Activated B cell treated with CpG ODN at 0.5 μM for 24 hours (primary cell): ENCODE results near the gene DIAPH3. TPM values are rescaled to one million over a fixed set of nuclear protein-coding genes. Genes with fewer than 3 reads are reported as not detected.

Source experiments
- ATAC-seq: fragments of 200-7000 bp; cut with Tn5 transposase; one replicate; pipeline ENCODE4 v1.10.0; 2021; ENCODE audit warnings: low read depth, mild to moderate bottlenecking, moderate library complexity
- CTCF ChIA-PET: fragments of 350-600 bp; sonication (Branson Sonifier 250); formaldehyde crosslinking; loops from one replicate; lab custom pipeline; 2021; ENCODE audit warnings: antibody characterized with exemption; lab: Charles Lee
- POLR2A ChIA-PET: fragments of 350-600 bp; sonication (Branson Sonifier 250); formaldehyde crosslinking; loops from one replicate; lab custom pipeline; 2021; ENCODE audit warnings: antibody characterized with exemption; lab: Charles Lee
- DNase-seq: peaks from one replicate; pipeline ENCODE4 v3.0.0; 2022
- H3K27ac Mint-ChIP-seq: one replicate; pipeline ENCODE4 v1.8.0; 2020; ENCODE audit warnings: mixed read lengths
- H3K27me3 Mint-ChIP-seq: one replicate; pipeline ENCODE4 v1.8.0; 2021; ENCODE audit warnings: mixed read lengths
- H3K36me3 Mint-ChIP-seq: one replicate; pipeline ENCODE4 v1.8.0; 2021; ENCODE audit warnings: low read depth, mixed read lengths
- H3K4me1 Mint-ChIP-seq: one replicate; pipeline ENCODE4 v1.8.0; 2021; ENCODE audit warnings: mixed read lengths
- H3K4me3 Mint-ChIP-seq: one replicate; pipeline ENCODE4 v1.8.0; 2020; ENCODE audit warnings: mild to moderate bottlenecking, mixed read lengths
- H3K9me3 Mint-ChIP-seq: one replicate; pipeline ENCODE4 v1.8.0; 2020; ENCODE audit warnings: mixed read lengths
- CTCF ChIP-seq: fragments of 200-600 bp; IDR thresholded peaks from one replicate; pipeline ENCODE4 v1.8.0; 2022; ENCODE audit warnings: antibody characterized with exemption, mild to moderate bottlenecking
- intact Hi-C: fragments of 100-400 bp; cut with micrococcal nuclease; formaldehyde crosslinking; loops from one replicate; pipeline ENCODE4 v1.15.1; 2024
- total RNA-seq: library from RNA; stranded (reverse); gene quantifications from 2 replicates; pipeline ENCODE4 v1.2.3, GENCODE V29; 2022

DIAPH3 gene
- total RNA-seq, 1 donor from 2014 or later, result 0.38 TPM

GRCh38 chr13:60000081-60000480 is 163.6 kb downstream of the DIAPH3 start:
- no peak for TF ChIP-seq CTCF
- intact Hi-C loops, result no loop called here
- no peaks in the 10 kb centered on the region for H3K27me3 Mint-ChIP-seq
- no peak overlapping the region for H3K27ac Mint-ChIP-seq
- H3K9me3 Mint-ChIP-seq, result no peaks in the 10 kb centered on the region
- ChIA-PET CTCF (no interaction called here), POLR2A (no interaction called here)
- no peak for DNase-seq
- H3K4me1 Mint-ChIP-seq, result no peaks in the 10 kb centered on the region
- H3K36me3 Mint-ChIP-seq, result no peaks in the 10 kb centered on the region
- H3K4me3 Mint-ChIP-seq, result no peak overlapping the region
- ATAC-seq, result no peak

DNA sequence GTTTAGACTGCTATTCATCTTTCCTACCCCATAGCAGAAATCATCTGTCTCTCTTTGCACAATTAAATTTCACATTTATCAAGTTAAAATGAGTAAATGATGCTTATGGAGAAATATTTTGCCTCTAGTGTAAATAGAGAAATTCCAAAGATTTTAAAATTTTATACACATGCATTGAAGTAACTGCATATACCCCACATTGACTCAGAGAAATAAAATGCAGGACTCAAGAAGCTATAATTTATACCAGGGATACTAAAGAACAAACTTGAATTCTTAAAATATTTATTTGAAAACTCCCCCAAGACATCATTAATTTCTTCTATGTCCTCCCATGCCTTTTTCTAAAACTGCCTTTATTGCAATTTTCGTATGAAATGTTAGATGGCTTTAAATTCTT is 165.8 kb downstream of the DIAPH3 start:
- H3K4me3 Mint-ChIP-seq, result no peak overlapping the region
- no peak for DNase-seq
- no peaks in the 10 kb centered on the region for H3K27me3 Mint-ChIP-seq
- no peaks in the 10 kb centered on the region for H3K9me3 Mint-ChIP-seq
- H3K27ac Mint-ChIP-seq, result no peak overlapping the region
- intact Hi-C loops, result no loop called here
- ChIA-PET CTCF (no interaction called here), POLR2A (no interaction called here)
- no peaks in the 10 kb centered on the region for H3K36me3 Mint-ChIP-seq
- TF ChIP-seq CTCF, result no peak
- ATAC-seq, result no peak
- H3K4me1 Mint-ChIP-seq, result no peaks in the 10 kb centered on the region

GRCh38 chr13:59996461-59996980 is 167.2 kb downstream of the DIAPH3 start:
- intact Hi-C loops, result no loop called here
- no peak for TF ChIP-seq CTCF
- no peak for ATAC-seq
- H3K4me3 Mint-ChIP-seq, result no peak overlapping the region
- H3K4me1 Mint-ChIP-seq, result no peaks in the 10 kb centered on the region
- H3K27me3 Mint-ChIP-seq, result no peaks in the 10 kb centered on the region
- no peak for DNase-seq
- H3K27ac Mint-ChIP-seq, result no peak overlapping the region
- ChIA-PET CTCF (no interaction called here), POLR2A (no interaction called here)
- H3K36me3 Mint-ChIP-seq, result no peaks in the 10 kb centered on the region
- H3K9me3 Mint-ChIP-seq, result no peaks in the 10 kb centered on the region

- ATAC-seq, result no peak
- H3K9me3 Mint-ChIP-seq, result no peaks in the 10 kb centered on the region
- intact Hi-C loops, result no loop called here
- POLR2A ChIA-PET, result no interaction called here
- H3K36me3 Mint-ChIP-seq, result no peaks in the 10 kb centered on the region
- H3K4me1 Mint-ChIP-seq, result no peaks in the 10 kb centered on the region
- no peak overlapping the region for H3K4me3 Mint-ChIP-seq
- no peak overlapping the region for H3K27ac Mint-ChIP-seq
- CTCF ChIA-PET, result no interaction called here
- H3K27me3 Mint-ChIP-seq, result no peaks in the 10 kb centered on the region
- no peak for DNase-seq
- no peak for TF ChIP-seq CTCF
Measured at GRCh38 chr13:59991395-59991794, 172.3 kb downstream of the DIAPH3 start.

DNA sequence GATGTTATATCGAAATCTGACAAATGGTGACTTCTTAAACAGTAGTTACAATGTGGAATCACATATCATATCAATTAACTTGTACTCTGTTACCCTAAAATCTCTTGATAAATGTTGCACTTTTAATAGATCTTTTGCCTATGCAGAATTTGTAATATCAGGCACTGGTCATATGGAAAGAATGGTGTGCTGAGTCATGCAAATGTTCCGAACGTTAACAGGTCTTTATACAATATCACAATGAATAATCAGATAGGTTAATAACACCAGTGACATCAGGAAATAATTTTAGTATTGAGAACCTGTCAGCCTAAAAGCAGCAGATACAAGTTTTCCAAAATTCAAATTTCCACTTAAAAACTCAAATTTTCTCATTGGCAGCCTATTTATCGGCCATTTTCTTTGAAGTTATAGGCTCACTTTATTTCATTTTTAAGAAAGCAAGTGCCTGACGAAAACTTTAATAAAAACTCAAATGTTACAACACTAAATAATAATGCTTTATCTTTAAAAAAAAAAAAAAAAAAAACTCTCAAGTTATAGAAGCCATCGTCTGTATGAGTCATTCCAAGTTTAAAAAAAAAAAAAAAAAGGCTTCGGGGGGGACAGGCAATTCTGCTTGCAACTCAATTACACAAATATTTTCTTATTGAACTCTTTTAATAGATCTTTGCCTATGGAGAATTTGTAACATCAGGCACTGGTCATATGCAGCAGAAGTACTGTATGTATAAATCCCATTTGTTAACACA is 180.9 kb downstream of the DIAPH3 start:
- DNase-seq, result no peak
- Mint-ChIP-seq H3K27me3 (no peaks in the 10 kb centered on the region), H3K9me3 (no peaks in the 10 kb centered on the region), H3K27ac (no peak overlapping the region), H3K4me3 (no peak overlapping the region), H3K36me3 (no peaks in the 10 kb centered on the region), H3K4me1 (no peaks in the 10 kb centered on the region)
- POLR2A ChIA-PET, result no interaction called here
- TF ChIP-seq CTCF, result no peak
- intact Hi-C loops, result no loop called here
- ATAC-seq, result no peak
- CTCF ChIA-PET, result no interaction called here
